Activated CD8-positive, alpha-beta memory T cell treated with anti-CD3 and anti-CD28 coated beads, Interleukin-2, amount 50 U/mL, for 24 hours (primary cell): Measurements from ENCODE around the gene KL.

ENCODE experiments used
- DNase-seq: peaks from one replicate; pipeline ENCODE4 v3.0.0-alpha.2; 2020; ENCODE audit errors: extremely low read depth

Gene KL

GRCh38 chr13:33111414-33112110, 95.3 kb downstream of the KL start:
- no peak for DNase-seq

DNA sequence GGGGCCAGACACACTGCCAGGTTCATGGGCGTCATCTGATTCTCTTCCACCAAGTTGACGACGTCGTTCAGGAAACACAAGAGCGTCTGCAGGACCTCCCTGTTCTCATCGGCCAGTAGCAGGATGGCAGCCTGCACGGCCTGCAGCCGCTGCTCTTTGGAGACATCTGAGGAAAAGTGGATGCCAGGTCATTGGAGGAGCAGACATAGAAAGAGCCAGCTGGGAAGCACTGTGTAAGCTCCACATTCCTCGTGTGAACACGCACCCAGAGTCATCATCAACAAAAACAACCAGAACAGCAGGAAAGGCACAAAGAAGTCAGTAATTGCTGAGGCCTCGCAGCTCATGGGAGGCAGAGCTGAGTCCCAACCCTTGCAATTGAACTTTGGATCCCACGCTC, 96.5 kb downstream of the KL start:
- no peak for DNase-seq

GRCh38 chr13:33114146-33114545, 97.9 kb downstream of the KL start:
- no peak for DNase-seq

- no peak for DNase-seq
Measured at GRCh38 chr13:33115274-33115673, 99.1 kb downstream of the KL start.
